WI38 (cell line): Measurements from ENCODE around the gene MCM10.
"Not testable (repeated sequence)": the region's sequence is repeated elsewhere in the genome, so short reads cannot be mapped to it uniquely, and the experiment has no call there.

Experiments used
- H3K4me3 ChIP-seq: 2 replicates; pipeline ENCODE4 v1.5.1; 2011; ENCODE audit warnings: low read depth, mild to moderate bottlenecking, control low read depth, low read length
- CTCF ChIP-seq: IDR thresholded peaks from 2 replicates; pipeline ENCODE4 v1.5.1; 2012; ENCODE audit warnings: low read depth, mild to moderate bottlenecking, control low read depth, low read length

MCM10 gene

GRCh38 chr10:13238271-13239077 is 77.1 kb downstream of the MCM10 start:
- no peak overlapping the region for H3K4me3 ChIP-seq
- TF ChIP-seq CTCF: no peak

GRCh38 chr10:13239923-13240322 is 78.6 kb downstream of the MCM10 start:
- no peak overlapping the region for H3K4me3 ChIP-seq
- TF ChIP-seq CTCF: no peak

DNA sequence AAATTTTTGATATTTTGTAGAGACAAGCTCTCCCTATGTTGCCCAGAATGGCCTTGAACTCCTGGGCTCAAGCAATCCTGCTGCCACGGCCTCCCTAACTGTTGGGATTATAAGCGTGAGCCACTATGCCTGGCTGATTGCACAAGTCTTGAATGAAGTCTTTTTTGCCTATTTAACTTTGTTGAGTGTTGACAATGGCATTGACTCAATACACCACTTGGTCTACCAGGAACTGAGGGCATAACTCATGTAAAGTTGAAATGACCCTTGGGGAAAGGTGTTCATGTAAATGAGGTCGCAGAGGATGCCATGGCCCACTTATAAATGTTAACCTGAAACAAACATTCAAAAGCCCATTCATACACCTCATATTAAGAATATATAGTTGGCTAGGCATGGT is 80.3 kb downstream of the MCM10 start:
- TF ChIP-seq CTCF: no peak
- H3K4me3 ChIP-seq: no peak overlapping the region

DNA sequence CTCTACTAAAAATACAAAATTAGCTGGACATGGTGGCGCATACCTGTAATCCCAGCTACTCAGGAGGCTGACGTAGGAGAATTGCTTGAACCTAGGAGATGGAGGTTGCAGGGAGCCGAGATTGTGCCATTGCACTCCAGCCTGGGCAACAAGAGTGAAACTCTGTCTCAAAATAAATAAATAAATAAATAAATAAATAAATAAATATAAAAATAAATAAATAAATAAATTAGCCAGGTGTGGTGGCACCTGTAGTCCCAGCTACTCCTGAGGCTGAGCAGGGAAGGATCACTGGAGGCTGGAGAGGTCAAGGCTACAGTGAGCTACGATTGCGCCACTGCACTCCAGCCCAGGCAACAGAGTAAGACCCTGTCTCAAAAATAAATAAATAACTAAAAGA is 80.9 kb downstream of the MCM10 start:
- H3K4me3 ChIP-seq: not testable (repeated sequence)

DNA sequence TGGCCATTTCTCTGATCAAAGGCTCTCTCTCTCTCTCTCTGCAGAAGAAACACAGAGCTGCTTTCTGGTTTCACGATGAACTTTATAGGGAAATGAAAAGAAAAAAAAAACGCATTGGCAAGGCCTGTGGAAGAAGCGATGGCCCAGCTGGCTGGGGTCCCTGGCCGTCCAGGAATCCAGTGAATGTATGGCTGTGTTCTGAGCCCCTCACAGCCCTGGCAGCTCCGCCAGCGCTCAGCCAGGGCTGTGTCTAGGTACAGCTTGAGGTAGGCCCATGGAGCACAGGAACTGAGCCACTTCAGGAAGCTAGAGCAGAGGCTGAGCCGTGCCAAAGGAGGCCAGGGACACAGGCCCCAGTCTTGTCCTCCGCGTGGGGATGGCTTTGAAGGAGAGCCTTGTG is 85.9 kb downstream of the MCM10 start:
- TF ChIP-seq CTCF: no peak

DNA sequence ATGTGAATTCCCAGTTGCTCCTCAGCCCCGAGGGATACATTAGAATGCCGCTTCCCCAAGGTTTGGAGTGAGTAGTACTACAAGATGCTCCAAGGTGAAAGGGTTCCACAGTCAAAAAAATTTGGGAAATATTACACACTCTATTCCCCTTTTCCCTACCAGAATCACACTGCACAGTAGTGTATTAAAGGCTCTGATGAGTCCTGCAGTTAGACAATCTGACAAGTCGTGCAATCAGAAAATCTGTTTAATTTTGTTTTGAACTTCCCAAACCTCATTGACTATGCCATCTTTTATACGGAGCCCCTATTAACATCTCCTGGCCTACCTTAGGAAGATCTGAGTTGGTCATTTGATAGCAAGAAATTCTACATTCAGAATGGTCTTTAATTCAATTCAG is 86.4 kb downstream of the MCM10 start:
- TF ChIP-seq CTCF: no peak
- H3K4me3 ChIP-seq: no peak overlapping the region

More for the DNA sequence above, 85.9 kb downstream of the MCM10 start:
- no peak overlapping the region for H3K4me3 ChIP-seq

DNA sequence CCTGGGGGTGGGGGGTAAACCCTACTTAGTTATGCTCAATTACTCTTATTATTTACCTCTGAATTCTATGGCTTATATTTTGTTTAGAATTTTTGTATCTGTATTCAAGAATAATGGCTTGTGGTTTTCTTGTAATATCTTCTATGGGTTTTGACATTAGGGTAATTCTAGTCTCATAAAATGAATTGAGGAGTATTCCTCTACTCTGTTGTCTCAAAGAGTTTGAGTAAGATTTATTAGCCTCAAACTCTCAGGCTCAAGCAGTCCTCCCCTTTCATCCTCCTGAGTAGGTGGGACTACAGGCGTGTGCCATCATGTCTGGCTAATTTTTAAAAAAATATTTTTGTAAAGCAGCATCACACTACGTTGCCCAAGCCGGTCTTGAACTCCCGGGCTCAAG is 92.4 kb downstream of the MCM10 start:
- no peak overlapping the region for H3K4me3 ChIP-seq
- TF ChIP-seq CTCF: no peak

DNA sequence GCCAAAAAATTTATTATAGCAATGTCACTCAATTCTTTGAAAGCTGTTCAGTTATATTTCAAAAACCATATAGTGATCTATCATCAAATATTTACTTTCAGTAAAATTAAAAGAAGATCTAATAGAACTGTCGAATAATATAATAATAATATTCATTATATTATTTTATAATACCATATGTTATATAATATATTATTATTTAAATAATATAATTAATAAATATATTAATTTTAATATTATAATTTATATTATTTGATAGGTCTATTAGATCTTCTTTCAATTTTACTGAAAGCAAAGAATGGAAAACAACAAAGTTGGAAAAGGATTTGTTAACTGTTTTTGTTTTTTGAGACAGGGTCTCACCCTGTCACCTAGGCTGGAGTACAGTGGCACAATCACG is 95.3 kb downstream of the MCM10 start:
- no peak overlapping the region for H3K4me3 ChIP-seq
- no peak for TF ChIP-seq CTCF
